Measurements from ENCODE around the gene SMIM5.
A peak's percentile ranks its signal among the peaks of the same experiment; 100 is the strongest.

The SMIM5 gene

GRCh38 chr17:75684249-75684648 lies 51.0 kb downstream of the SMIM5 start:
- H3K4me3 ChIP-seq (ENCODE audit: control insufficient read depth, low read depth, low read length) = no peak overlapping the region
- TF ChIP-seq, protein P1, sequence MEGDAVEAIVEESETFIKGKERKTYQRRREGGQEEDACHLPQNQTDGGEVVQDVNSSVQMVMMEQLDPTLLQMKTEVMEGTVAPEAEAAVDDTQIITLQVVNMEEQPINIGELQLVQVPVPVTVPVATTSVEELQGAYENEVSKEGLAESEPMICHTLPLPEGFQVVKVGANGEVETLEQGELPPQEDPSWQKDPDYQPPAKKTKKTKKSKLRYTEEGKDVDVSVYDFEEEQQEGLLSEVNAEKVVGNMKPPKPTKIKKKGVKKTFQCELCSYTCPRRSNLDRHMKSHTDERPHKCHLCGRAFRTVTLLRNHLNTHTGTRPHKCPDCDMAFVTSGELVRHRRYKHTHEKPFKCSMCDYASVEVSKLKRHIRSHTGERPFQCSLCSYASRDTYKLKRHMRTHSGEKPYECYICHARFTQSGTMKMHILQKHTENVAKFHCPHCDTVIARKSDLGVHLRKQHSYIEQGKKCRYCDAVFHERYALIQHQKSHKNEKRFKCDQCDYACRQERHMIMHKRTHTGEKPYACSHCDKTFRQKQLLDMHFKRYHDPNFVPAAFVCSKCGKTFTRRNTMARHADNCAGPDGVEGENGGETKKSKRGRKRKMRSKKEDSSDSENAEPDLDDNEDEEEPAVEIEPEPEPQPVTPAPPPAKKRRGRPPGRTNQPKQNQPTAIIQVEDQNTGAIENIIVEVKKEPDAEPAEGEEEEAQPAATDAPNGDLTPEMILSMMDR (conservative IDR thresholded peaks at IDR 0.05; ENCODE audit: control insufficient read depth, insufficient read depth, low read depth, low read length) = no peak
- peak; percentile 36 for DNase-seq (ENCODE audit: low read depth)

DNA sequence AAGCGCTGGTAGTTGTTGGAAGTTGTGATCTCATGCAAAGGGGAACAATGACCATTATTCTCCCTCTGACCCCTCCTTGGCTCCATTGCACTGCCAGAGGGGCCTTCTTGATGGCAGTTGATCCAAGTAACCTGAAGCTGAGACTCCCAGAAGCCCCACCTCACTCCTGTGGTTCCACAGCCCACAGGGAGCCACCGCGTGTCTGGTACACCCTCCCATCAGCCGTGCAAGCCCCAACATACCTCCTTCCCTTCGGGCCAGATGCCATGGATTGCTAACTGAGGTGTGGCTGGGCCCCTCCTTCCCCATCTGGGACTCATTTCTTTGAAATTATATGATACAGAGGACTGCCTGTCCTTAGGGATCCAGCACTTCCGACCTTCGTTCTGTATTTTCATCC lies 51.7 kb downstream of the SMIM5 start:
- TF ChIP-seq, protein P1 (conservative IDR thresholded peaks at IDR 0.05; ENCODE audit: control insufficient read depth, insufficient read depth, low read depth, low read length) = no peak
- DNase-seq (ENCODE audit: low read depth) = peak; percentile 44
- H3K4me3 ChIP-seq (ENCODE audit: control insufficient read depth, low read depth, low read length) = no peak overlapping the region

GRCh38 chr17:75685499-75685898 lies 52.3 kb downstream of the SMIM5 start:
- TF ChIP-seq, protein P1 (conservative IDR thresholded peaks at IDR 0.05; ENCODE audit: control insufficient read depth, insufficient read depth, low read depth, low read length) = no peak
- DNase-seq (ENCODE audit: low read depth) = no peak
- no peak overlapping the region for H3K4me3 ChIP-seq (ENCODE audit: control insufficient read depth, low read depth, low read length)

- no peak for DNase-seq (ENCODE audit: low read depth)
- TF ChIP-seq, protein P1 (conservative IDR thresholded peaks at IDR 0.05; ENCODE audit: control insufficient read depth, insufficient read depth, low read depth, low read length) = no peak
- no peak overlapping the region for H3K4me3 ChIP-seq (ENCODE audit: control insufficient read depth, low read depth, low read length)
Observed at GRCh38 chr17:75688209-75688825, 55.1 kb downstream of the SMIM5 start.

- no peak overlapping the region for H3K4me3 ChIP-seq (ENCODE audit: control insufficient read depth, low read depth, low read length)
- TF ChIP-seq, protein P1 (conservative IDR thresholded peaks at IDR 0.05; ENCODE audit: control insufficient read depth, insufficient read depth, low read depth, low read length) = no peak
- no peak for DNase-seq (ENCODE audit: low read depth)
Observed at GRCh38 chr17:75689441-75689873, 56.2 kb downstream of the SMIM5 start.

All from fibroblast of mammary gland (primary cell).